Activated CD4-positive, alpha-beta T cell treated with anti-CD3 and anti-CD28 coated beads, Interleukin-2, Interleukin-4, amounts not matched to agents 100 ng/mL and 50 ng/mL, durations not matched to agents 16 hours and 8 hours (primary cell): ENCODE measurements around the gene ZG16B.

ENCODE experiments used
- DNase-seq: peaks from one replicate; pipeline ENCODE4 v3.0.0-alpha.2; 2020; ENCODE audit warnings: low spot score

The ZG16B gene

DNA sequence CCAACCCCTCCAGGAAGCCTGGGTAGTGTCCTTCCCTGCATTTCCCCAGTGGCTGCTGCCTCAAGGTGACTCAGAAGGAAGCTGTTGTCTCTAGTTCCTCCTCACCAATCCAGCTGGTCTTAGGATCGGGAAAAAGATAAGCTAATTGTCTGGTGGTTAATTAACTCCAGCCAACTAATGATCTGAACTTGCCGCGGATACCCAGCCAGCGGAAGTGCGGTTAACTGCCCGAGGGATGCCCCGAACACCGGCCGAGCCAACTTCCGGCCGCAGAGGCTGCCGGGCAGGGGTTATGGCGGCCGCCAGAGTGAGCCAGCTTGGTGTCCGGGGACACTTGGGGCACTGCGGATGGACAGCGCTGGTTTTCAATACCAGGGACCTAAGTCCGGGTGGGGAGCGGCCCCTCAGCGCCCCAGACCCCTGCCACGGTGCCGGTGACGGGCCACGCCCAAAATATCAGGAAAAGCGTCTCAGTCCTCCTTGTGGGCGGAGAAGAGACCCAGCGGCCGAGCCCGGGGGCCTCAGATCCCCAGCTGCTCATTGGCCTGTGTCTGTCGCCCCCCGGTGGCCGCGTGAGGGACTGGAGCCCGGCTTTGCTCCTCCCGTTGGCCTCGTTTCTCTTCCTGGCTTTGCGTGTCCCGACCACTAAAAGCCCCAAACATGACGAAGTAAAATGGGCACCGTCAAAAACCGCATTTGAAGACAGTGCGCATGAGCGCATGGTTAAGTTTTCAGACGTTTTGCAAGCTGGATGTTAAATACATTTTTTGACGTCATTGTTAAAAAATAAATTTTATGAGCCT lies 38.1 kb downstream of the ZG16B start:
- peak; percentile 97 for DNase-seq

DNA sequence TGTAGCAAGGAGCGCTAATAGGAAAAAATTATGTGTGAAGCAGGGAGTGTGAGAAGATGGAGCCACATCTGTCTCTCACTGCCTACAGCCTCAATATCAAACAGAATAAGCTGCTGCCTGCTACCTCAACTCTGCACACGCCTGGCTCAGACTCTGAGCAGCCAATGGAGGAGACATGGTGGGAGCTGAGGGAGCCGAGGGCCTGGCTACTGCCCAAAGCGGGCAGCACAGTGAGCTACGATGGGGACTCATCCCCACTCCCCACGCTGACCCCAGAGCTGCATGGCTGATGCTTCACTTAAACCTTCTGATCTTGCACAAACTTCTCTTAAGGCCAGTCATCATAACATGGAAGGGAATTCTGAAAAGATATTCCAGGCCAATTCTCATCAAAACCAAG lies 41.8 kb downstream of the ZG16B start:
- no peak for DNase-seq

GRCh38 chr16:2874032-2874911 lies 44.2 kb downstream of the ZG16B start:
- no peak for DNase-seq

DNA sequence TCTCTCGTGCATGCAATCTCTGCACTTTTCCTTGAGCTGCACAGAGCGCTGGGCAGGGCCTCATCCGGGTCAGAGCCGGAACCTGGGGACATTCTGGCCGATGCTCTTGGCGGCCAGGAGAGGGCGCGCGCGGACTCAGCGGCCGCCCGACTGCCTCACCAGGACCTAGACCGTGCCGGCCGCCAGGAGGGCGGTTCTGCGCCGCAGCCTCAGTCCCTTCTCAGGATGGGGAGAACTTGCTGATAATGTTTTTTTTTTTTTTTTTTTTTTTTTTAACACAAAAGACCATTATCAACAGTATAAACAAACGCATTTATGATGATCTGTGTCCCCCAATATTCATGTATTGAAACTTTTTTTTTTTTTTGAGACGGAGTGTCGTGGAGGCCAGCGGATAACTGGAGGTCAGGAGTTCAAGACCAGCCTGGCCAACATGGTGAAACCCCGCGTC lies 44.8 kb downstream of the ZG16B start:
- peak; percentile 79 for DNase-seq

DNA sequence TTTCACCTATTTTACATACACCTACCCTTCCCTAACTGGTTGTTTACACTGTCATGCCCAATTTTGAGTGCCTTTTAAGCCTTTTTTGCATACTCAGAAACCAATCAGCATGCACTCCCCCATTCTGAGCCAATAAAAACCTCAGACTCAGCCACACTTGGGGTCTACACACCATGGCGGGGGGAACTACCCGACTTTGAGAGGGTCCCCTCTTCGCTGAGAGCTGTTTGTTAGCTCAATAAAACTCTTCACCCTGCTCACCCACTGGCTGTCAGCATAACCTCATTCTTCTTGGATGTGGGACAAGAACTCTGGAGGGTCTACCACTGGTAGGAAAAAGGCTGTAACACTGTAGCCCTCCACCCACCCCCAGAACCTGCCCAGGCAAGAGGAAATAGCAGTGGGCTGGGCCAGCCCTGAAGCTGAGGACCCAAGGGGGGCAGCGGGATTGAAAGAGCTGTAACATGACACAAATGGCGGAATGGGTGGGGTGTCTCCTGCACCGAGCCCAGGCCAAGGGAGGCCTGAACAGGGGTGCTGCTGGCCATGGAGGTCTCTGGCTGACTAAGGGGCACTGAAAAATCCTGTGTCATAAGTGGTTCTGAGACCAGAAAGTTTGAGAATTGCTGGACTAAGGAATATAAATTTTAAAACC lies 49.9 kb downstream of the ZG16B start:
- DNase-seq = no peak
